HG03159 (cell line): ENCODE measurements around the gene TMEM178B.
"Not testable (repeated sequence)": the region's sequence is repeated elsewhere in the genome, so short reads cannot be mapped to it uniquely, and the experiment has no call there.

Experiments
- ATAC-seq: cut with Tn5 transposase; IDR thresholded peaks from one replicate; pipeline ENCODE4 v1.9.1; 2021; ENCODE audit warnings: mild to moderate bottlenecking, moderate library complexity; ENCODE audit not compliant: unreplicated experiment

The TMEM178B gene

GRCh38 chr7:141300816-141301215 is 227.0 kb downstream of the TMEM178B start:
- no peak for ATAC-seq

DNA sequence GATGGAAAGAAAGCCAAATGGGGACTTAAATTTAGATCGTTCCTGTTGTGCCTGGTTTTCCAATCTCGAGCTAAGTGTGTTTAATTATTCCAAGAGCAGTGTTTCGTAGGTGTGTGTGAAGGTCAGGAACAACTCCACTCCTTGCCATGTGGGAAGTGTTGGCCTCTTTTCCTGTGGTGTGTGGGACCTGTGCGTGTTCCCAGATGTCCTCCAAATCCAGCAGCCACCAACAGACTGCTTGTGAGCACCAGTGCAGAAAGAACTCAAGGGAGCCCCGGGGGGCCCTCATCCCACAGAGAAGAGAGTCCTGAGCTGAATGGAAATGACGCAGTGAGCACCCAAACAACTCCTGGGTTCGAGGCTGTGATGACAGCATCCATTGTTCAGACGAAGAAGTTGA is 227.7 kb downstream of the TMEM178B start:
- no peak for ATAC-seq

GRCh38 chr7:141302617-141303016 is 228.8 kb downstream of the TMEM178B start:
- ATAC-seq: no peak

DNA sequence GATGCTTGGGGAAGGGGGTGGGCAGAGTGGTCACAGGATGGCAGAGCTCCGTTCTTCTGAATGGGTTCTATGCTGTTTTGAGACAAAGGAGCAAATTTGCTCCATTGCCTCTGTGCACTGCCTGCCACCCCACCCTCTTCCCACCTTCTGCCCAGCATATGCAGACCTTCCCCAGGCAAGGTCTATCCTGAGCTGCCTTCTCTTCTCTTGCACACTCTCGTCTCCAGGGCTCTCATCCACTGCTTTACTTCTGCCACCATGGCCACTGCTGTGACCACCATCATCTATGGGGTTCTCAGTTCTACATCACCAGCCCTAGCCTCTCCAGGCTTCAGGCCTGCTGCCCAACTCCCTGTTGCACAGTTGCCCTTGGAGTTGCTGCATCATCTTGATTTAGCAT is 230.4 kb downstream of the TMEM178B start:
- ATAC-seq: no peak

- ATAC-seq: no peak
These were observed 232.2 kb downstream of the TMEM178B start for GRCh38 chr7:141306081-141306480.

DNA sequence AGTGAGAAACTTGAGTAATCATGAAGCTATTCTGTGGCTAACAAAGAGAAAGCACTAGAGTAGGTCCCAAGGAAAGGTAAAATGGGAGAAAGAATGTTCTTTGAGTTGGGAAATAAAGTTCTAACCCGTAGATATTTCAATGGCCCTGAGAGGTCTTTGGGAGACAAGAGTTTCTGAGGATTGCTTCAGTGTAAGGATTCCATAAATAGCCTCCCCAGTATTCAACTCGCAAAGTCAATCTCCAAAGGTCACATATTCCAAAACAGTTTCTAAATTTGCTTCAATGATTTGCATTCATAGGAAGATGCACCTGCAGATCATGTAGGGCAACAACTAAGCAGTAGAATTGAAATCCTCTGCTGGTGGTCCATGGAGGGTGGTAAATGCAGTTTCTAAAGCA is 238.5 kb downstream of the TMEM178B start:
- ATAC-seq: no peak

- ATAC-seq: no peak
These were observed 239.1 kb downstream of the TMEM178B start for GRCh38 chr7:141312828-141313521.

- ATAC-seq: no peak
These were observed 240.0 kb downstream of the TMEM178B start for GRCh38 chr7:141313896-141314295.

DNA sequence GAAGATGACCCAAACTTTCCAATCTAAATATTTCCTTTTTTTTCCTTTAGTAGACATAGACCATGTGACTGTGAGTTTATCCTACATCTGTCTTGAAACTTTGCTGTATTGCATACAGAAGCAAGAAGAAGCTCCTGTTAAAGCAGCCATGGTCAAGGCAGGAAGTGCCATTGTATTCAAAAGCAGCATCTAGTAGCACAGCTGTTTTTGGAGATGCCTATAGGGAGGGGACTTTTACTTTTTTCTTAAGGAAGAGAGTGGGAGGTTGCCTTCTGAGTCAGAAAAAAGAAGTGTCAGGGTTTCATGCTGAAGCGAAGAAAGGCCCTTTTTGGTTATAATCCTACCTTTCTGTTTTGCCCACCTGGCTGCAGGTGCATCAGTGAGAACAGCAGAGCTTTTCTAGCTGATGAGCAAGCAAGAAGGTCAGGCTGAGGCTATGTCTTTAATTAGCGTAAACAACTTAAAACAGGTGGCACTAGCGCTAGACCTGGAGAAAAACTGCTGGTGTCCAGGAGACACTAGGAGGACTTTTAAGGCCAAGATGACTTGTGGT is 243.2 kb downstream of the TMEM178B start:
- ATAC-seq: no peak

- no peak for ATAC-seq
These were observed 246.4 kb downstream of the TMEM178B start for GRCh38 chr7:141320287-141320686.

DNA sequence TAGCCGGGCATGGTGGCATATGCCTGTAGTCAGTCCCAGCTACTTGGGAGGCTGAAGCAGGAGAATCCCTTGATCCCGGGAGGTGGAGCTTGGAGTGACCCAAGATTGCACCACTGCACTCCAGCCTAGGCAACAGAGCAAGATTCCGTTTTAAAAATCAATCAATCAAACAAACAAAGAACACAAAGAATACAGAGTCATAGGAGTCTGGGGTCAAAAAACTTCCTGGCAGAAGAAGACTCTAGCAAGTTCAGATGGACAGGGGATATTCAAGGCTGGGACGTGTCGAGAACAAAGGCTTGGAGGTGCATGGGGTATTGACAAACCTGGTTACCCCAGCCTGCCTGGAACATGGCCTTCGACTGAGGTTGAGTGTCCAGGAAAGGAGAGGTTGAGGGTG is 248.5 kb downstream of the TMEM178B start:
- no peak for ATAC-seq

- no peak for ATAC-seq
These were observed 250.0 kb downstream of the TMEM178B start for GRCh38 chr7:141323826-141324225.

DNA sequence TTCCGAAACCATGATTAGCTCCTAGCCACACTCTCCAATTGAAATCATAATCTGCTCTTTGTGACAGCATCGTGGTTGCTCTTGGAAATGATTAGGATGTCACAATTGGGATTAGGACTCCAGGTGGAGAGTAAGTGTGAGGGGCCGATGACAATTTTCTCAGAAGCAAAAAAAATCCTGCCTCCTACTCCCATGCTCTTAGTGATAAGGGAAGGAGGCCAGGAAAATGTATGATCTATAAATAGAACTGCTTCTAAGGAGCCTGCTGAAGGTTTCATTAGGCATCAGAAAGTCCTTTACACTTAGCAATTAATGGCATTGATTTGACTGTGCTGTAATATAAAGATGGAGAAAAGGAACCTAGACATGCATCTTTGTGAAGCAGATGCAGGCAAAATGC is 251.0 kb downstream of the TMEM178B start:
- ATAC-seq: no peak

DNA sequence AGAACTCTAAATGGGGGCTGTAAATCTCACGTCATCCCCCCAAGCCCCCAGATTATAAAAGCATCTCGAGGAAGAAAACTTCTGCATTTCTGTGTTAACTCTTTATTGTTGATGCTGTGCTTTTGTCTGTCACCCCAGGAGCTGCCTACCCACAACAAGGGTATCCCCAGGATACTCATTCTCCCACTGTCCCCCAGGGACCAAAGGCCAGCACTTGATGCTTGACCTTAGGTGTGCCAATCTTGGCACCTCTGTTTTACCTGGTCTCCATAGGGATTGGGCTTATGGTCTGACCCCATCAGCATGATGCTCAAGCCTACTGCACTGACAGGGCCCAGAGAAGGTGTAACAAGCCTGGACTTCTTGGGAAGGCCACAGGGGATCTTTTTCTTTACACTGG is 251.4 kb downstream of the TMEM178B start:
- ATAC-seq: no peak

- no peak for ATAC-seq
These were observed 254.4 kb downstream of the TMEM178B start for GRCh38 chr7:141328290-141328689.

DNA sequence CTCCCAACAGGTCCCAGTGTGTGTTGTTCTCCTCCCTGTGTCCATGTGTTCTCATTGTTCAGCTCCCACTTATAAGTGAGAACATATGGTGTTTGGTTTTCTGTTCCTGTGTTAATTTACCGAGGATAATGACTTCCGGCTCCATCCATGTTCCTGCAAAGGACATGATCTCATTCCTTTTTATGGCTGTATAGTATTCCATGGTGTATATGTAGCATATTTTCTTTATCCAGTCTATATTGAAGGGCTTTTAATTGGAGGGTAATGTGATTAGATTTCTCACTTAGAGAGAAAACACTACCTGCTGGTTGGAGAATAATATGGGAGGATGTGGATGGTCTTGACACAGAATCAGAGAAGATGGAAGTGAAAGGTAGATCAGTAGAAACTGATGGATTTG is 256.4 kb downstream of the TMEM178B start:
- not testable (repeated sequence) for ATAC-seq

GRCh38 chr7:141333459-141333858 is 259.6 kb downstream of the TMEM178B start:
- ATAC-seq: no peak

DNA sequence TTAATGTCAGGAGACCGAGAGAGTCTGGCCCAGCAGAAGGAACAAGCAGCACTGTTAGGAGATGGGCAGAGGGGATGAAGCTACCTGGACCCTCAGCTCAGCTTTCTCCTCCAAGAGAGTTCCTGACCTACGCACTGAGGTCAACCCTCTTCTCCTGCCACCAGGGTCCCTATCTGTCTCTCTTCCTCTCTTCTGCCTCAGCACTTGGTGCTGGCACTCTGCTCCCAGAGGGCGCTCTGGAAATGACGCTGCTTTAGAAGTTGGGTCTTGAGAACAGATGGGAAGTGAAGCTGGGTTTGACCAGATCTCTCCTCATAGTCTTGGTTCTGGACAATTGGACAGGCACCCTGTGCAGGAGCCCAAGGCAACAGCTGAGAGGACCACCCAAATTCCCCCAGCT is 261.3 kb downstream of the TMEM178B start:
- no peak for ATAC-seq

GRCh38 chr7:141339603-141340002 is 265.7 kb downstream of the TMEM178B start:
- no peak for ATAC-seq

- no peak for ATAC-seq
These were observed 267.1 kb downstream of the TMEM178B start for GRCh38 chr7:141340991-141341390.

DNA sequence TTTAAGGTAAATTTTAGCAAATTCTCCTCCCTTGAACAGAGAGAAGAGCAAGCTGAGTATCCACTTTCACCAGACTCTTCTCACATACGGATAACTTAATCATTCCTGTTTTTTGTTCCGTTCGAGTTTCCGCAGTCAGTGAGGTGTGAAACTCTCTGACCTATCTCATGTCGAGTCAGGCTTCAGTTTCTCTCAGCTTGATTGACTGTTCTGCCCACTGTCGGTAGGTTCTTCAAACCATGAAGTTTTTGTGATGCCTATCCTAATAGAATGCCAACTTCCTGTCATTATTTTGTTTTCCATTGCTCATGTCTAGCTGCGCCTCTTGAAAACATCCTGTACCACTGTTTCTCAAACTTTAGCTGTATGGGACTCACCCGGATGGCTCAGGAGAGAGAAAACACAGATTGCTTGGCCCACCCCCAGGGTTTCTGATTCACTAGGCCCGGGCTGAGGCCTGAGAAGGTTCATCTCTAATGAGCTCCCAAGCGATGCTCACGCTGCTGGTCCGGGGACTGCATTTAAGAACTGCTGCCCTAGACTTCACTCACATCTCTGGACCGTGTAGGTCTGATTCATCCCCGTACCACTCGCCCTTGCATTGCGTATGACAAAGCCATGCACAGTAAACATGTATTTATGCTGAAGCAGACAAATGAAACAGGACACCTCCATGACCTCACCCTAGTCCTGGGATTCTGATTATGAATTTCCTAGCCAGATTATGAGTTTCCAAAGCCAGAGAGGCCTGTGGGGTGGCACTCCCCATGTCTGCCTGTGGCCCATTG is 269.0 kb downstream of the TMEM178B start:
- no peak for ATAC-seq
